NCI-H748 (cell line): ENCODE results near the gene FNDC10.
A peak's percentile ranks its signal among the peaks of the same experiment; 100 is the strongest.
"Not testable (repeated sequence)": the region's sequence is repeated elsewhere in the genome, so short reads cannot be mapped to it uniquely, and the experiment has no call there.

Source experiments
- DNase-seq: peaks from one replicate; lab custom pipeline; 2025; ENCODE audit not compliant: unreplicated experiment; lab: John Stamatoyannopoulos, UW

Gene FNDC10

DNA sequence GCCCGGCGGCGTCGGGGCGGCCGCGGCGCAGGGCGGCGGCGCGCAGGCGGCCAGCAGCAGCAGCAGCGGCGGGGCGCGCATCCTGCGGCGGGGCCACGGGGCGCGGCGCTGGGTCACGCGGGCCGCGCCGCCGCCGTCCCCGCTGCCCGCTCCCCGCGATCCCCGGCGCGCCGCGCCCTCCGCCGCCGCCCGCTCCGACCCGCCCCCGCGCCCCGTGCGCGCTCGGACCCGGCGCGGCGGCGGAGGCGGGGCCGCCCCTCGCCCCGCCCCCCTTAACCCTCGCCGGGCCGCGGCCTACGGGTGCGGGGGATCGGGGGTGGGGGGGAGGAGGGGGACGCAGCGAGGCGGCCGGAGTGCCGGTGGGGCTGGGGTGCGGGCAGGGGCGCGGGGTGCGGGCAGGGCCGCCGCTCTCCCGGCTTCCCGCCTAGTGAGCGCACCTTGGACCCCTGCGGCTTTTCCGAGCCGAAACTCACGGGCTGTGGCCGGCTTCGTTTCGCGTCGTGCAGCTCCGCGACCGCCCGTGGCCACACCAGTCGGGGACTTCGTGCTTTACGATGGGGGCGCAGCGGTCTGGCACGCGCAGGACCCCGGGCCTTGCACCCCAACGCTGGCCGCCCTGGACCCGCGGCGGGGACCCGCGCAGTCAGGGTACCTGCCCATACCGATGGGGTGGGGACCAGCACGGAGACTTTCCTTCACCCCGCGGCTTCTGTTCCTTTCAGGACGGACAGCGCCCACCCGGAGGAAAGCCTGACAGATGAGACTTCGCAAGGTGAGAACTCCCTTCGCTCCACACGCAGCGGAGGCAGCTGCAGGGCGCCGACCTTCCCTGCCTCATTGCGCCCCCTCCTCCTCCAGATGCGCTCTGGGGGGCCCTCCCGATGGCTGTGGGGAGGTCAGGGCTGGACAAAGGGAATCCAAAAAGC, at the start of gene FNDC10:
Gene FNDC10, minus strand, starts transcription at position 201 of the 926 bp plus-strand sequence. Its CDS starts 120 bp downstream, at position 81.
- DNase-seq: peak; percentile 27

DNA sequence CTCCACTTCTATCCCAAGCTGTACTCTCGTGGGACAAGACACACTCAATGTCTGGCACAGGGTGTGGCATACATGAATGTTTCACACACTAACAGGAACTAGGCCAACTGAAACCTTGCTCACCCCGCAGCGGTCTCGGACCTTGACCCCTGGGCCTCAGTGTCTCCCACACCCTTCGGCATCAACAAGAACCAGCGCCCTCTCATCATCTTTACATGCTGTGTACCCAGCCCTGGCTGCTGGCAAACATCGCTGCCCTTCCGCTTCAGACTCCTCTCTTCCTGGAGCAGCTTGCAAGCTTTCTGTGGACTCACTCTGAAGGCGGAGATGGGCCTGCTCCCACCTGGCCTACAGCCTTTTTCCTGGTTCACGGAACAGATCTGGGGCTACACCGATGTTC, 48.3 kb upstream of the FNDC10 start:
- DNase-seq: not testable (repeated sequence)

DNA sequence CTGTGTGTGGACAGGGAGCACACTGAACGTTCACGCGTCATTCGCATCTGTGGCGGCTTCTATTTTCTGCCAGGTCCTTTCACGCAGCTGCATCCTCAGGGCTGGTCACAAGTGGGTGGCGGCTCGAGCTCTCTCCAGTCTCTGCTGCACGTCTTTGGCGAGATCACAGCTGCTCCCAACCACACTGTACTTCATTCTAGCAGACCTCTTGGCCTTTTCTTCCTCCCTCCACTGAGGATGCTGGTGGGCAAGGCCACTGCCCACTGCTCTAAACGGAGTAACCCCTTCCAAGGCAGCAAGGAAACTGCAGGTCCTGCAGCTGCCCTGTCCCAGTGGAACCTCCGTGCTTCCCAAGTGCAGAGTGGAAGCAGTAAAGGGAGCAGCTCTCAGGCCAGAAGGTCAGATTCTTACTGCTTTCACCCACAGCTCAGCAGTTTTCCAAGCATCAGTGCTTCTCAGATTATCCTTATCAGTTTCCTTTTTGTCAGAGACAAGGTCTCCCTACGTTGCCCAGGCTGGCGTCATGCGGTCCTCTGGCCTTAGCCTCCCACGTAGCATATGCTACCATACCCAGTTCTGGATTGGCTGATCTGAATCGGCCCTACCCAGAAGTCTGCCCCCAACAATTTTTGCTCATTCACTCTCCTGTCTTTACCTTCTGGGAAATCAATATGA, 47.8 kb upstream of the FNDC10 start:
- DNase-seq: not testable (repeated sequence)

DNA sequence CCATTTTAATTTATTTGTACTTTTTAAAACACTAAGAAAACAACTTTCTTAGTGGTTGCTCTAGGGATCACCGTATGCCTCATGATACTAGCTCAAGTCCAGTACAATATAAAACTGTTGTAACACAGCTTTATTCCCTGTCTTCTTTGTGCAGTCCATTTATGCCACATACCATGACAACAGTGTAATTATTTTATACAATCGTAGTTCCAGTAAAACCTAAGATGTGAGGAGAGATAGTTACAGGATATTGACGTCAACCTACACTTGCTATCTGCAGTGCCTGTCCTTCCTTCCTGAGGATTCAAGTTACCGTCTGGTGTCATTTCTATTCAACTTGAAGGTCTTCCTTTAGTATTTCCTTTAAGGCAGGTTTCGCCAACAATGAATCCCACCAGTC, 46.4 kb upstream of the FNDC10 start:
- not testable (repeated sequence) for DNase-seq

DNA sequence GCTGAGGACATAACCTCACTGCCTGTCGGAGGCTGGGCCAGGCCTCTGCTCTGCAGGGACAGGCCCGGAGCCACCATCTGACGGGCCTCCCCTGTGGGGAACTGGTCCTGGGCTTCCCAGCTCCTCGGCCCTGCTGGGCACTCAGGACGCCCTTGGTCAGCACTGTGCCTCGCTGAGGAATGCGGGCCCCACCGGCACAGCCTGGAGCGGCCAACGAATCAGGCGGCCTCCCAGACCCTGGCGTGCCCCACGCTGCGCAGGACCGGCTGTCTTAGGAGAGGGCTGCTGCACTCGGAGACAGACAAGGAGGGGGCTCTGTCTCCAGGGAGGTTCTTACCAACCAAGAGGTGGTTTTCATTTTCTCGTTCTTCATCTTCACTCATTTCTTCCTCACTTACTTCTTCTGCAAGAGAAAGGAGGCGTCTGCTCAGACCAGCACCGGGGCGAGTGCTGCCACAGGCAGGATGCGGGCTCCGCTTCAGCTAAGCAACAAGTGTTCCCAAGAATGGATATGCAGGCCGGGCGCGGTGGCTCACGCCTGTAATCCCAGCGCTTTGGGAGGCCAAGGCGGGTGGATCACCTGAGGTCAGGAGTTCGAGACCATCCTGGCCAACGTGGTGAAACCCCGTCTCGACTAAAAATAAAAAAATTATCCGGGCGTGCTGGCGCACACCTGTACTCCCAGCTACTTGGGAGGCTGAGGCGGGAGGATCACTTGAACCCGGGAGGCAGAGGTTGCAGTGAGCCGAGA, 41.0 kb upstream of the FNDC10 start:
- not testable (repeated sequence) for DNase-seq

DNA sequence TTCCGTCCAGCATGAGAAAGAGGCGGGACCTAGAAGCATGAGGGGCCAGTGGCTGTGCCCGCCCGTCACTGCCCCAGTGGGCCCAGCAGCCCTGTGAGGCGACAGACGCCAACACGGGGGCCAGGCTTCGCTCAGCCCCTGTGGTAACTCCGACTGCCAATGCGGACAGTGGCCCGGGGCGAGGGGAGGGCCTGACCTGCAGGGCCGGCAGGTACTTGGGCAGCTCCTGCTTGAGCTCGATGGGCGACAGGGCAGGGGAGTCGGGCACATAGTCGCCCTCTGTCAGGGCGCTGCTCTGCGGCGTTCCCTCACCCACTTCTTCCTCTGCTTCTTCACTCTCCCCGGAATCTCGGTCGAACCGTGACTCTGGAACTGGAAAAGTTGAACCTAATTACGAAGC, 40.1 kb upstream of the FNDC10 start:
- not testable (repeated sequence) for DNase-seq

DNA sequence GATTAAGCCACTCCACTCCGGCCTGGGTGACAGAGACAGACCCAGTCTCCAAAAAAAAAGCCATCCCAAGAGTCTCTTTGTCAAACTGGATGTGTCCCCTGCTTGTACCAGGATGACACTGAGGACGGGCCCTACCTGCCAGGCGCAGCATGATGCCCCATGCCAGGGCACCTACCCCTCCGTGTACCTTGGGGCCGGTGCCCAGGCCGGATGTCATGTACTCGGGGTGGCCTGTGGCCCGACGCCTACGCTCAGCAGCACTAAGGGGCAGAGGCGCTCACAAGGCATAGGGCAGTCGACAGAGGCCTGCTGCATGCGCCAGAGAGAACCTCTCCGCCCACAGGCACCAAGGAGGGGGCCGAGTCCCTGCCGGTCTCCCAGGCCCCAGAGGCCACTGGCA, 39.4 kb upstream of the FNDC10 start:
- not testable (repeated sequence) for DNase-seq

DNA sequence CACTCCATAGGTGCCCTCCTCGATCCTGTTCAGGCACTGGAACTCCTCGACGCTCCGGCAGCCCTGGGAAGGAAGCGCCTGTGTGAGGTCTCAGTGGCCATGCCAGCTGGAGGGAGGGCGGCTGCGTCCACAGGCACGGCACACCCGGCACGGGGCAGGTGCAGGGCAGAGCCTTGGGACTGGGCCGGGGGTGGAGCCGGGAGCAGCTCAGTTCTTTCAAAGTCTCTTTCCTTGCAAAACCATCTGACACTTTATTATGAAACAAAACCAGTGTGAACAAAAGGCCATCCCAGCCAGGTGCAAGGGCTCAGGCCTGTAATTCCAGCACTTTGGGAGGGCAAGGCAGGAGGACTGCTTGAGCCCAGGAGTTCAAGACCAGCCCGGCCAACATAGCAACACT, 38.6 kb upstream of the FNDC10 start:
- not testable (repeated sequence) for DNase-seq

DNA sequence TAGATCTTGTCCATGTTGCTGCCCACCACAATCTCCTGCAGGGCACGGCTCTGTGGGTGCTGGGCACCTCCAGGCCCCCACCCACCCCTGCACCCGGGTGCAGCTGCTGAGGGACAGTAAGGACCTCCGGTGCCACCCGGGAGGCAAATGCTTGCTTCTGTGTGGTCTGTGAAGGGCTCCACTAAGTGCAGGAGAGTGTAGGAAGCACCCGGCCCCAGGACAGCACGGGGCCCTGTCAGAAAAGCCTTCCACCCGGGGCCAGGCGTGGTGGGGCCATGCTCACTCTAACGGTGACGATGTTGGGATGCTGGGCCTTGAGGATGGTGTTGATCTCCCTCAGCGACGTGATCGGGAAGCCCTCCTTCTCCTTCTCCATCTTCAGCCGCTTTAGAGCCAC, 37.5 kb upstream of the FNDC10 start:
- DNase-seq: not testable (repeated sequence)

DNA sequence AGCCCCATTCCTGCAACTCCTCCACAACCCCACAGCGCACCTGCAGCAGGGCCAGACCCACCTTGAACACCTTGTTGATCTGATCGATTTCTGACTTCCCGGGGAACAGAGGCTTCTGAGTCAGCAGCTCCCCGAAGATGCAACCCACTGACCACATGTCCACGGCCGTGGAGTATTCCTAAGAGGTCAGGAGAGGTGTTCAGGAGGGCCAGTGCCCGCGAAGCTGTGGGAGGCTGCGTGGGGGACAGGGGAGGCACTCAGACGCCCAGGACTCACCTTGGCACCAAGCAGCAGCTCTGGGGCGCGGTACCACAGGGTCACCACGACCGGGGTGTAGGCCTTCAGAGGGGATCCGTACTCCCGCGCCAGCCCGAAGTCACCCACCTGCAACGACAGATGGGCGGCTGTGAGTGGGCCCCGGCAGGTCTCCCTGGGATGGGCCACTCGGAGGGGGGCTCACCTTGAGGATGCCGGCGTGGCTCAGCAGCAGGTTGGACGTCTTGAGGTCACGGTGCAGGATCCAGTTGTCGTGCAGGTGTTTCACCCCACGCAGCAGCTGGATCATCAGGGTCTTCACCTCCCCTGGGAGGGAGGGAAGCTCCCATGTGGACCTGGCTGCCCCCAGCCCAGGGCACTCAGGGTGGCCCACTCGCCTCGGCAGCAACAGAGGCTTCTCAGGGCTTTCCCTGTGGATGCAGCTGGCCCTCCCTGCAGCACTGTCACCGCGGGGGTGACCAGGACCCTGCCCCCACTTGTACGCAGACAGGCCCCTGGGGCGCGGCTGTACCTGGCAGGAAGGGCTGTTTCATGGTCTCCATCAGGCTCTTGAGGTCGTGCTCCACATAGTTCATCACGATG, 36.9 kb upstream of the FNDC10 start:
- not testable (repeated sequence) for DNase-seq

DNA sequence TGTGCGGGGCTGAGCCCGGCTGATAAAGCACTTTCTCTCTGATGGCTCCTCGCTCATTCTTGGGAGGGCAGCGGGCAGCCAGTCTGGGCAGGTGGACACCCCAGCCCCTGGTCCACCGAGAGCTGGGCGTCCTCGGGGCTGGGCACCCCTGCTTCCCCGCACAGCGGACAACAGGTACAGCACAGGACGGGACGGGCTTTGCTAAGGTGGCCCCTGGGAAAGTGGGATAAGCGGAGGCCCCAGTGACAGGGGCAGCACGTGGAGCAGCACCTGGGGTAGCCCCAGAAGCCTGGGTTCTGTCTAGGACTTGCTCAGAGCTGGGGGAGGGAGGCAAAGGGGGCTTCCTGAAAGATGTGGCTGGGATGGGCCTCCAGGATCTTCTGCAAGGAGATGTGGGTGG, 34.7 kb upstream of the FNDC10 start:
- not testable (repeated sequence) for DNase-seq

DNA sequence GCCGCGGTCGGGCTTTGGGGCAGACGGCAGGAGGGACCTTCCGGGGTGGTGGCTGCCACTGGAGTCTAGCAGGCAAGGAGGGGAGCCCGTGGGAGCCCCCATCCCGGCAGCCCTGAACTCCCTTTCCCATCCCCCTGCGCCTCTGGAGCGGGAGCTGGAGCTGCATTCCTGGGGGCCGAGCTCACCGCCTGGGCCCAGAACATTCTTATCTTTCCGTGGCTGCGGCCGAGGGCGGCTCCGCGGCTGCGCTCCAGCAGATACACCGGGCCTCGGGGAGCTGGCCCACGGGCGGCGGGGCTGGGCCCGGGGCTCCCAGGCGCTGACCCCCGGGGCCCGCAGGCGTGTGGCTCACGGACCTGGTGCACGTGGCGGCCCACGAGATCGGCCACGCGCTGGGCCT, 33.5 kb upstream of the FNDC10 start:
- DNase-seq: not testable (repeated sequence)

DNA sequence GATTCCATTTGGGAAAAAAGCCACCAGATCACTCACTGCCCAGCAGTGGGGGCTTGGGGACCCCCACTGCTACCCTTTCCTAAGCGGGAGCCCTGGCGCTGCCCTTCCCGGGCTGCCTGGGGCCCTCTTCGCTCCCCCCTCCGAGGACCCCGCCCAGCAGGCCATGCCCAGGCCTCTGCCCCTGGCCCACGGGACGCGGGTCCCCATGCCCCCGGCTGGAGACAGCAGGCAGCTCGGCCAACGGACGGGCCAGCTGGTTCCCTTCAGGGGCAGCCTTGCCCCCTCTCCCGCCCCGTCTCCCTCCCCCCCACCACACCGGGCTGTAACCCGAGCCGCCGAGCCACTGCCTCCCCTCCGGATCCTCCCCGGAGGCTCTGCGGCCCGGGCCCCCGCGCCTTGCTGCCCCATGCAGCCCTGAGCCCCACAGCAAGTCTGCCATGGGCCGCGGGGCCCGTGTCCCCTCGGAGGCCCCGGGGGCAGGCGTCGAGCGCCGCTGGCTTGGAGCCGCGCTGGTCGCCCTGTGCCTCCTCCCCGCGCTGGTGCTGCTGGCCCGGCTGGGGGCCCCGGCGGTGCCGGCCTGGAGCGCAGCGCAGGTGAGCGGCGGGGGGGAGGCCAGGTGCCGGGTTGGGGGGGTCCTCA, 32.0 kb upstream of the FNDC10 start, which contains the start of gene MMP23B:
Gene MMP23B, plus strand, starts transcription at position 392 of the 639 bp plus-strand sequence. Its CDS starts 46 bp downstream, at position 438.
- DNase-seq: peak; percentile 37

DNA sequence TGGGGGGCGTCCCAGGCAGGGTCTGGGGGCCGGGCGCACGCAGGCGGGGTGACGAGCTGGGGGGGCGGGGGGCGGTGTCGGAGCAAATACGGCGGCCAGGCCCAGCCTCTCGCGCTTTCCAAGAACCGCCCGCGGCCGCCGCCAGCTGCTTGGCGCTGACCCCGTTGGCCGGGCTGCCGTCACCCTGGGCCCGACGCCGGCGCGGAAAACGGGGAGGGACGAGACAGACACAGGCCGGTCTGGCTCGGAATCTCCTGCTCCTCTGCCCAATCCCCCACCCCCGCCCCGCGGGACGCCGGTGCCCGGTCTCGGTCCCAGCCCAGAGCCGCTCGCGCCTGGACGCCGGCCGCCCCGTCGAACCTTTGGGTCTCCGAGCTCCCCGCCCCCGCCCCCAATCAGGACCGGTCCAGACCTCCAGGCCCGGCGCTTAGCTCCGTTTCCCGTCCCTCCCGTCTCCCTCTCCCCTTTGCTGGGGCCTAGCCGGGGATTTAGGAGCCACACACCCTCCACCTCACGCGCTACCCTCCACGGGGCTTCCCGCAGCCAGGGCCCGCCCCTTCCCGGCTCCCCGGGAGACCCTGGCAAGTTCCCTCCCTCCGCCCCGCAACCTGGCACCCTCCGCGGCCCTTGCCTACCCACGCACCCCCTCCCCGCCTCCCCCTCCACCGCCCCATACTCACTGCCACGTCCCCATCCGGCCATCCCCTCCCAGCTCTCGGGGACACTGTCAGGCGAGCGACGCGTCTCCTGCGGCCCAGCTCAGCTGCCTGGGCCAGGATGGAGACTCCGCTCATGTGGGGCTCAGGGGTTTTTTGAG, 31.2 kb upstream of the FNDC10 start:
- DNase-seq: peak; percentile 36

DNA sequence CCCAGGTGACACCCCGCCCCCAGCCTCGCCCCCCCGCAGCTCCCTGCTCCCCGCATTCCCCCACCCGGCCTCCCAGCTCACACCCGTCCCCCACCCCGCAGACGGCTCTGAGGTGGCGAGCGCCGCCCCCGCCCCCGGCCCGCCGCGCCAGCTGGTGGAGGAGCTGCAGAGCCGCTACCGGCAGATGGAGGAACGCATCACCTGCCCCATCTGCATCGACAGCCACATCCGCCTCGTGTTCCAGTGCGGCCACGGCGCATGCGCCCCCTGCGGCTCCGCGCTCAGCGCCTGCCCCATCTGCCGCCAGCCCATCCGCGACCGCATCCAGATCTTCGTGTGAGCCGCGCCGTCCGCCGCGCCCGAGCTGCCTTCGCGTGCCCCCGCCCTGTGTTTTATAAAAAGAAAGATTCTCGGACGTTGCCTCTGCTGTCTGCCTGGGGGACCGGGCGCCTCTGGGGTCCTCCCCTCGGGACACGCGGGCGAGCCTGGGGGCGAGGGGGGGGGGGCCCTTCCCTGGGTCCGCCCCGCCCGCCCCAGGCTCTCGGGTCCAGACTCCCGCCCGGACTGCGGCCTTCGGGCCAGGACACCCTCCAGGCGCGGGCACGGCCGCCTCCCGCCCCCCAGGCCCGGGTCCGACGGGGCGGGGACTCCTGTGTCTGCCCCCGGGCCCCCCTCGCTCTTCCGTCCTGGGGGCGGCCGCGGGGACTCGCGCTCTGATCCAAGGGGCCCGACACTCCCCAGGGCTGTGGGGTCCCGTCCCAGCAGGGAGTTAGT, 30.4 kb upstream of the FNDC10 start:
- peak; percentile 85 for DNase-seq

DNA sequence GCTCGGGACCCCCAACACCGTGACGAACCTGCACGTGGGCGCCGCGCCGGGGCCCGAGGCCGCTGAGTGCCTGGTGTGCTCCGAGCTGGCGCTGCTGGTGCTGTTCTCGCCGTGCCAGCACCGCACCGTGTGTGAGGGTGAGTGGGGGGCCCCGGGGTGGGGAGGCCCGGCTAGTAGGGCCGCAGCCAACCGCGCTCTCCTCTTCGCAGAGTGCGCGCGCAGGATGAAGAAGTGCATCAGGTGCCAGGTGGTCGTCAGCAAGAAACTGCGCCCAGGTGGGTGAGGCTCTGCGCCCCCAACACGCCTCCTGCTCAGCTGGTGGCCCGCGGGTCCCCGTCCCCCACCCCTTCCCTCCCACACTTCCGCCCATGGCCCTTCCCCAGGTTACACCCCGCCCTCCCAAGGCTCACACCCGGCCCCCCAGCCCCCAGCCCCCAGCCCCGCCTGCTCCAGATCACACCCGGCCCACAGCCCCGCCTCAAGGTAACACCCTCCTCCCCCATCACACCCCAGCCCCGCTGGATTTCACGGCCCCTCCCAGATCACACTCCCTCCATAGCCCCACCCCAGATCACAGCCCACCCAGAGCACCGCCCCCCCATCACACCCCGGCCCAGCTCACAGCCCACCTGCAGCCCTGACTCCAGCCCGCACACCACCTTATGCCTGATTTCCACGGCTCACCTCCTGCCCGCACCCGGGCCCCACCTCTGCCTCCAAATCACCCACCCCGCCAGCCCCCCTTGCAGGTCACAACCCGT, 29.7 kb upstream of the FNDC10 start:
- DNase-seq: no peak

DNA sequence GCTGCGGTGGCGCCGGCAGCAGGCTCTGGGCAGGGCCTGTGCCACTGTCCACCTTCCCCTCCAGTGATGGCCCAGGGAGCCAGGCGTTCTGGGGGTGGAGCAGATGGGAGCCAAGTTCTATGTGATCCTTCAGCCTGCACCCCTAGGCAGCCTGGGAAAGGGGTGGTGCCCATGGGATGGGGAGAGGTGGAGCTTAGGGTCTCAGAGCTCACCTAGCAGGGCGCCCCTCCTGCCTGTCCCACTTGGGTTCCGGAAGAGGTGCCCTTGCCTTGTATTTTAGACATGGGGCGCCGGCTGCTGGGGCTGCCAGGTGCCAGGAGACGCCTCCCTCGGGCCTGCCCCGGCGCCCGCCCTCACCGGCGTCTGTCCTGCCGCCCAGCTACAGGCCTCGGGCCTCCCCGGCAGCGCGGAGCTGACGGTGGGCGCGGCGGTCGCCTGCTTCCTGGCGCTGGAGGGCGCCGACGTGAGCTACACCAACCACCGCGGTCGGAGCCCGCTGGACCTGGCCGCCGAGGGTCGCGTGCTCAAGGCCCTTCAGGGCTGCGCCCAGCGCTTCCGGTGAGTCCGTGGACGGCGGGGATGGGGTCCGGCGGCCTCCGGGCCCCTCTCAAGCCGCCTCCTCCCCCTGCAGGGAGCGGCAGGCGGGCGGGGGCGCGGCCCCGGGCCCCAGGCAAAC, 29.0 kb upstream of the FNDC10 start:
- DNase-seq: no peak
